ENCODE measurements around the gene B3GLCT. TPM values are rescaled to one million over a fixed set of nuclear protein-coding genes. Genes with fewer than 3 reads are reported as not detected.

B3GLCT gene
- polyA plus RNA-seq, 1 of the 3 experiments (the other 2 are of a cell fraction) = 2.4 TPM

DNA sequence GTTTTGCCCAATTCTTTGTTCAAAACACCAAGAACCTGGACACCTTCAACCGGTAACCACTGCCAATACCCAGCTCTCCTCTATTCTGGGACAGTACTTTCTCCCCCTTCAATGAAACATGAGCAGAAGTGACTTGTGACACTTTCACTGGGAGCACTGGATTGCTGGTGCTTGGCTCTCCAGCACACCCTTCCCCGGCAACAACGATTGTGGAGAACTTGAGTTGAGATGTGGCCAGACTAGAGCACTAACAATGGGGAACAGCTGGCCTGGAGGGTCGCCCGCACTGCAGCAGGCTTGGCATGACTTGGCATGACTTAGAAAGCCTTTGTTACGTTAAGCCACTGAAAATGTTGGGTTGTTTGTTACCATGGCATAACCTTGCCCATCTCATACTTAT lies 7.5 kb upstream of the B3GLCT start:
- POLR2A ChIA-PET = no interaction called here
- Histone ChIP-seq H4K20me1 (ENCODE audit: insufficient read depth) (no peaks in the 10 kb centered on the region), H3K9me3 (no peaks in the 10 kb centered on the region), H3K9ac (no peak overlapping the region), H2AFZ (ENCODE audit: low read depth) (no peak overlapping the region), H3K79me2 (ENCODE audit: insufficient read depth) (no peaks in the 10 kb centered on the region), H3K36me3 (replicated peaks in 1 of 2; ENCODE audit: control insufficient read depth in 1 of 2, insufficient read depth in 2 of 2, low read length in 1 of 2) (no peaks in the 10 kb centered on the region), H3K4me2 (no peak overlapping the region), H3F3A (replicated peaks; ENCODE audit: insufficient read depth) (no peaks in the 10 kb centered on the region), H3K4me3 (ENCODE audit: low read depth in 2 of 2, low read length in 1 of 2) (no peak overlapping the region), H3K27ac (ENCODE audit: low read depth in 2 of 2, low read length in 1 of 2) (no peak overlapping the region), H3K4me1 (ENCODE audit: control insufficient read depth in 1 of 2, insufficient read depth in 2 of 2, low read depth in 1 of 2, low read length in 1 of 2) (no peaks in the 10 kb centered on the region), H3K9me2 (no peaks in the 10 kb centered on the region), H3K27me3 (ENCODE audit: insufficient read depth) (no peaks in the 10 kb centered on the region)
- 84% methylated on average over 3 of the region's 6 CpGs for WGBS (ENCODE audit: low lambda C conversion rate)
- TF ChIP-seq, protein P1, sequence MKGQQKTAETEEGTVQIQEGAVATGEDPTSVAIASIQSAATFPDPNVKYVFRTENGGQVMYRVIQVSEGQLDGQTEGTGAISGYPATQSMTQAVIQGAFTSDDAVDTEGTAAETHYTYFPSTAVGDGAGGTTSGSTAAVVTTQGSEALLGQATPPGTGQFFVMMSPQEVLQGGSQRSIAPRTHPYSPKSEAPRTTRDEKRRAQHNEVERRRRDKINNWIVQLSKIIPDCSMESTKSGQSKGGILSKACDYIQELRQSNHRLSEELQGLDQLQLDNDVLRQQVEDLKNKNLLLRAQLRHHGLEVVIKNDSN (IDR thresholded peaks at IDR 0.05; ENCODE audit: borderline replicate concordance, low read depth) = no peak
- TF ChIP-seq EP300 (IDR thresholded peaks at IDR 0.05; ENCODE audit: borderline replicate concordance in 1 of 2, low read depth in 1 of 2, low read length in 1 of 2) (no peak), EZH2phosphoT487 (IDR thresholded peaks at IDR 0.05; ENCODE audit: borderline replicate concordance, low read depth) (no peak)
- TF ChIP-seq, protein P2, sequence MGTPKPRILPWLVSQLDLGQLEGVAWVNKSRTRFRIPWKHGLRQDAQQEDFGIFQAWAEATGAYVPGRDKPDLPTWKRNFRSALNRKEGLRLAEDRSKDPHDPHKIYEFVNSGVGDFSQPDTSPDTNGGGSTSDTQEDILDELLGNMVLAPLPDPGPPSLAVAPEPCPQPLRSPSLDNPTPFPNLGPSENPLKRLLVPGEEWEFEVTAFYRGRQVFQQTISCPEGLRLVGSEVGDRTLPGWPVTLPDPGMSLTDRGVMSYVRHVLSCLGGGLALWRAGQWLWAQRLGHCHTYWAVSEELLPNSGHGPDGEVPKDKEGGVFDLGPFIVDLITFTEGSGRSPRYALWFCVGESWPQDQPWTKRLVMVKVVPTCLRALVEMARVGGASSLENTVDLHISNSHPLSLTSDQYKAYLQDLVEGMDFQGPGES (IDR thresholded peaks at IDR 0.05; ENCODE audit: low read depth, low read length) = no peak
- TF ChIP-seq, protein P3, sequence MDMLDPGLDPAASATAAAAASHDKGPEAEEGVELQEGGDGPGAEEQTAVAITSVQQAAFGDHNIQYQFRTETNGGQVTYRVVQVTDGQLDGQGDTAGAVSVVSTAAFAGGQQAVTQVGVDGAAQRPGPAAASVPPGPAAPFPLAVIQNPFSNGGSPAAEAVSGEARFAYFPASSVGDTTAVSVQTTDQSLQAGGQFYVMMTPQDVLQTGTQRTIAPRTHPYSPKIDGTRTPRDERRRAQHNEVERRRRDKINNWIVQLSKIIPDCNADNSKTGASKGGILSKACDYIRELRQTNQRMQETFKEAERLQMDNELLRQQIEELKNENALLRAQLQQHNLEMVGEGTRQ (IDR thresholded peaks at IDR 0.05; ENCODE audit: borderline replicate concordance, low read depth, low read length) = no peak
- DNase-seq = no peak
- CTCF ChIA-PET = interaction anchor here (0.9 to 1.6 kb wide), 2 partner anchors 44 to 232 kb away, joined by 3 to 5 read pairs; no protein-coding TSS in a partner anchor

GRCh38 chr13:31195616-31196015 lies 4.2 kb upstream of the B3GLCT start:
- Histone ChIP-seq H3K27me3 (ENCODE audit: insufficient read depth) (no peaks in the 10 kb centered on the region), H3K9ac (no peak overlapping the region), H3K4me1 (ENCODE audit: control insufficient read depth in 1 of 2, insufficient read depth in 2 of 2, low read depth in 1 of 2, low read length in 1 of 2) (no peaks in the 10 kb centered on the region; a peak in 2 of 4 replicates), H3K27ac (ENCODE audit: low read depth in 2 of 2, low read length in 1 of 2) (no peak overlapping the region), H3F3A (replicated peaks; ENCODE audit: insufficient read depth) (peaks cover 4% of the 10 kb centered on the region), H3K36me3 (replicated peaks in 1 of 2; ENCODE audit: control insufficient read depth in 1 of 2, insufficient read depth in 2 of 2, low read length in 1 of 2) (no peaks in the 10 kb centered on the region), H2AFZ (ENCODE audit: low read depth) (no peak overlapping the region), H3K9me3 (no peaks in the 10 kb centered on the region), H3K79me2 (ENCODE audit: insufficient read depth) (no peaks in the 10 kb centered on the region; the same call in 1 of the 2 replicates), H3K4me2 (no peak overlapping the region), H4K20me1 (ENCODE audit: insufficient read depth) (no peaks in the 10 kb centered on the region), H3K4me3 (ENCODE audit: low read depth in 2 of 2, low read length in 1 of 2) (no peak overlapping the region), H3K9me2 (no peaks in the 10 kb centered on the region)
- DNase-seq = no peak
- 100% methylated on average over 4 of the region's 4 CpGs for WGBS (ENCODE audit: low lambda C conversion rate)
- POLR2A ChIA-PET = no interaction called here
- CTCF ChIA-PET = interaction anchor here (0.8 to 1.8 kb wide), 3 partner anchors 41 to 602 kb away, joined by 3 to 10 read pairs (median 4); no protein-coding TSS in a partner anchor
- TF ChIP-seq EZH2phosphoT487 (IDR thresholded peaks at IDR 0.05; ENCODE audit: borderline replicate concordance, low read depth) = no peak
- no peak for TF ChIP-seq SIN3A (IDR thresholded peaks at IDR 0.05; ENCODE audit: borderline replicate concordance, low read depth, low read length)
- TF ChIP-seq REST (IDR thresholded peaks at IDR 0.05; ENCODE audit: low read depth, low read length) = no peak
- TF ChIP-seq RAD21 (IDR thresholded peaks at IDR 0.05; ENCODE audit: low read length) = no peak
- no peak for TF ChIP-seq TEAD4 (IDR thresholded peaks at IDR 0.05; ENCODE audit: borderline replicate concordance, insufficient read depth)
- no peak for TF ChIP-seq POLR2AphosphoS5 (IDR thresholded peaks at IDR 0.05; ENCODE audit: low read depth, low read length)
- no peak for TF ChIP-seq MEF2A (IDR thresholded peaks at IDR 0.05; ENCODE audit: borderline replicate concordance, low read depth)
- TF ChIP-seq, protein P3 (IDR thresholded peaks at IDR 0.05; ENCODE audit: borderline replicate concordance, low read depth, low read length) = no peak
- TF ChIP-seq, protein P2 (IDR thresholded peaks at IDR 0.05; ENCODE audit: low read depth, low read length) = no peak
- TF ChIP-seq RXRA (IDR thresholded peaks at IDR 0.05; ENCODE audit: borderline replicate concordance, low read depth) = no peak
- no peak for TF ChIP-seq CHD2 (IDR thresholded peaks at IDR 0.05; ENCODE audit: low read length, partially characterized antibody)
- no peak for TF ChIP-seq FOXM1 (IDR thresholded peaks at IDR 0.05; ENCODE audit: low read depth)
- TF ChIP-seq, protein P4, sequence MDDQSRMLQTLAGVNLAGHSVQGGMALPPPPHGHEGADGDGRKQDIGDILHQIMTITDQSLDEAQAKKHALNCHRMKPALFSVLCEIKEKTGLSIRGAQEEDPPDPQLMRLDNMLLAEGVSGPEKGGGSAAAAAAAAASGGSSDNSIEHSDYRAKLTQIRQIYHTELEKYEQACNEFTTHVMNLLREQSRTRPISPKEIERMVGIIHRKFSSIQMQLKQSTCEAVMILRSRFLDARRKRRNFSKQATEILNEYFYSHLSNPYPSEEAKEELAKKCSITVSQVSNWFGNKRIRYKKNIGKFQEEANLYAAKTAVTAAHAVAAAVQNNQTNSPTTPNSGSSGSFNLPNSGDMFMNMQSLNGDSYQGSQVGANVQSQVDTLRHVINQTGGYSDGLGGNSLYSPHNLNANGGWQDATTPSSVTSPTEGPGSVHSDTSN (IDR thresholded peaks at IDR 0.05) = no peak
